Caco-2 (cell line): Measurements from ENCODE around the gene ADAM12. TPM values are rescaled to one million over a fixed set of nuclear protein-coding genes. Genes with fewer than 3 reads are reported as not detected.

Experiments
- BruUV-seq: library from RNA; stranded (reverse); fragments of 400-500 nt; replicated peaks from 2 replicates; lab custom pipeline; 2021; lab: Mats Ljungman, UMichigan
- CTCF ChIA-PET: fragments of 300-600 bp; sonication (Branson Sonifier 250); formaldehyde crosslinking; loops from one replicate; lab custom pipeline; 2022; ENCODE audit warnings: antibody characterized with exemption; lab: Charles Lee
- POLR2A ChIA-PET: fragments of 300-600 bp; sonication (Branson Sonifier 250); formaldehyde crosslinking; loops from one replicate; lab custom pipeline; 2022; ENCODE audit warnings: antibody characterized with exemption; lab: Charles Lee
- DNase-seq, 2 experiments: peaks; one replicate each; pipeline versions ENCODE4 v3.0.0 to v3.0.0-alpha.2; 2020 to 2022
- H3K27me3 ChIP-seq: replicated peaks from 2 replicates; pipeline ENCODE4 v1.6.0; 2011; ENCODE audit warnings: low read length; ENCODE audit not compliant: control insufficient read depth, insufficient read depth
- H3K36me3 ChIP-seq: 2 replicates; pipeline ENCODE4 v1.5.1; 2011; ENCODE audit warnings: low read length; ENCODE audit not compliant: control insufficient read depth, insufficient read depth
- H3K4me1 ChIP-seq: fragments of 250-450 bp; sonication (Bioruptor Pico); 2 replicates; pipeline ENCODE4 v1.5.1; 2020; ENCODE audit warnings: mild to moderate bottlenecking
- H3K4me3 ChIP-seq: 2 replicates; pipeline ENCODE4 v1.5.1; 2011; ENCODE audit warnings: low read depth, mild to moderate bottlenecking, control low read depth, low read length
- H3K9me3 ChIP-seq: fragments of 250-450 bp; sonication (Bioruptor Pico); 2 replicates; pipeline ENCODE4 v1.5.1; 2020; ENCODE audit warnings: mild to moderate bottlenecking, moderate library complexity
- H3K27ac Mint-ChIP-seq: one replicate; pipeline ENCODE4 v1.8.0; 2022; ENCODE audit warnings: mixed read lengths; ENCODE audit not compliant: unreplicated experiment
- H3K27me3 Mint-ChIP-seq: one replicate; pipeline ENCODE4 v1.8.0; 2022; ENCODE audit warnings: mixed read lengths; ENCODE audit not compliant: insufficient read depth, unreplicated experiment
- H3K36me3 Mint-ChIP-seq: one replicate; pipeline ENCODE4 v1.8.0; 2022; ENCODE audit warnings: mild to moderate bottlenecking, mixed read lengths; ENCODE audit not compliant: insufficient read depth, unreplicated experiment
- H3K4me1 Mint-ChIP-seq: one replicate; pipeline ENCODE4 v1.8.0; 2022; ENCODE audit warnings: low read depth, mixed read lengths; ENCODE audit not compliant: unreplicated experiment
- H3K4me3 Mint-ChIP-seq: one replicate; pipeline ENCODE4 v1.8.0; 2022; ENCODE audit warnings: mild to moderate bottlenecking, moderate library complexity, mixed read lengths; ENCODE audit not compliant: unreplicated experiment
- H3K9me3 Mint-ChIP-seq: one replicate; pipeline ENCODE4 v1.8.0; 2022; ENCODE audit warnings: mixed read lengths; ENCODE audit not compliant: unreplicated experiment
- intact Hi-C: fragments of 100-400 bp; cut with micrococcal nuclease; formaldehyde crosslinking; loops from one replicate; pipeline ENCODE4 v1.10.0; 2022; ENCODE audit not compliant: unreplicated experiment
- total RNA-seq: library from RNA; stranded (reverse); gene quantifications from 2 replicates; pipeline ENCODE4 v1.2.3, GENCODE V29; 2022
- TF ChIP-seq, protein P1 (sequence below), 2 experiments: fragments of 200-600 bp in 1 of 2; IDR thresholded peaks; 1 replicate in 1 of 2; 2 replicates in 1 of 2; pipeline versions ENCODE4 v1.5.1 to v1.8.0; 2011 to 2022; ENCODE audit warnings: antibody characterized with exemption in 1 of 2, control low read depth in 1 of 2, inconsistent platforms in 1 of 2, low read depth in 1 of 2, low read length in 1 of 2, mild to moderate bottlenecking in 1 of 2, moderate library complexity in 1 of 2; ENCODE audit not compliant: insufficient read depth in 1 of 2, severe bottlenecking in 1 of 2, unreplicated experiment in 1 of 2

The ADAM12 gene
- total RNA-seq, 1 experiment from 2014 or later = not detected

- Mint-ChIP-seq H3K4me3 (no peak overlapping the region), H3K27ac (no peak overlapping the region), H3K4me1 (no peaks in the 10 kb centered on the region), H3K9me3 (no peaks in the 10 kb centered on the region), H3K36me3 (no peaks in the 10 kb centered on the region), H3K27me3 (no peaks in the 10 kb centered on the region)
- Histone ChIP-seq H3K4me1 (no peaks in the 10 kb centered on the region), H3K27me3 (no peaks in the 10 kb centered on the region), H3K9me3 (peaks cover 5% of the 10 kb centered on the region; the same call in 1 of the 2 replicates), H3K36me3 (no peaks in the 10 kb centered on the region), H3K4me3 (no peak overlapping the region)
- TF ChIP-seq, protein P1, sequence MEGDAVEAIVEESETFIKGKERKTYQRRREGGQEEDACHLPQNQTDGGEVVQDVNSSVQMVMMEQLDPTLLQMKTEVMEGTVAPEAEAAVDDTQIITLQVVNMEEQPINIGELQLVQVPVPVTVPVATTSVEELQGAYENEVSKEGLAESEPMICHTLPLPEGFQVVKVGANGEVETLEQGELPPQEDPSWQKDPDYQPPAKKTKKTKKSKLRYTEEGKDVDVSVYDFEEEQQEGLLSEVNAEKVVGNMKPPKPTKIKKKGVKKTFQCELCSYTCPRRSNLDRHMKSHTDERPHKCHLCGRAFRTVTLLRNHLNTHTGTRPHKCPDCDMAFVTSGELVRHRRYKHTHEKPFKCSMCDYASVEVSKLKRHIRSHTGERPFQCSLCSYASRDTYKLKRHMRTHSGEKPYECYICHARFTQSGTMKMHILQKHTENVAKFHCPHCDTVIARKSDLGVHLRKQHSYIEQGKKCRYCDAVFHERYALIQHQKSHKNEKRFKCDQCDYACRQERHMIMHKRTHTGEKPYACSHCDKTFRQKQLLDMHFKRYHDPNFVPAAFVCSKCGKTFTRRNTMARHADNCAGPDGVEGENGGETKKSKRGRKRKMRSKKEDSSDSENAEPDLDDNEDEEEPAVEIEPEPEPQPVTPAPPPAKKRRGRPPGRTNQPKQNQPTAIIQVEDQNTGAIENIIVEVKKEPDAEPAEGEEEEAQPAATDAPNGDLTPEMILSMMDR (IDR thresholded peaks at IDR 0.05; ENCODE audit: insufficient read depth in 1 of 2, low read depth in 1 of 2, low read length in 1 of 2, severe bottlenecking in 1 of 2, unreplicated experiment in 1 of 2) = no peak
- no peak for DNase-seq
- intact Hi-C loops = no loop called here
- BruUV-seq = no TSS peak
- CTCF ChIA-PET = no interaction called here
- POLR2A ChIA-PET = no interaction called here
Measured at GRCh38 chr10:126126866-126127265, 261.4 kb downstream of the ADAM12 start.

DNA sequence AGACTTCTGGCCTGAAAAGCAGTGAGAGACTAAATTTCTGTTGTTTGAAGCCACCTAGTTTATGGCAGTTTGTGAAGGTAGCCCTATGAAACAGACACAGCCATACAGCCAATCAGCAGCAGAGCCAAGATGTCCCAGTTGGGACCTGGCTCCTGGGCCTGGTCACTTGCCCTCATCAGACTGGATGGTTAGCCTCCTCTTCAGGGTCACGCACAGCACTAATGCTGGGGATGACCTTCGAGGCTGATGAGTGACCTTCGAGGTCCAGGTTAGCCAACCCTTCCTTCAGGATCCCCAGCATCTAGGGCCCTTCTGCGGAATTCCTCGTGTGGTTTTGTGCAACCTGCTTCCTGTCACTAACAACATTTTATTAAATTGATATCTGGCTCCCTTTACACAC is 262.3 kb downstream of the ADAM12 start:
- Histone ChIP-seq H3K27me3 (no peaks in the 10 kb centered on the region), H3K4me3 (no peak overlapping the region), H3K36me3 (no peaks in the 10 kb centered on the region), H3K9me3 (peaks cover 5% of the 10 kb centered on the region; the same call in 1 of the 2 replicates), H3K4me1 (no peaks in the 10 kb centered on the region)
- H3K36me3 Mint-ChIP-seq = no peaks in the 10 kb centered on the region
- H3K4me3 Mint-ChIP-seq = no peak overlapping the region
- H3K27me3 Mint-ChIP-seq = no peaks in the 10 kb centered on the region
- TF ChIP-seq, protein P1 (IDR thresholded peaks at IDR 0.05; ENCODE audit: insufficient read depth in 1 of 2, low read depth in 1 of 2, low read length in 1 of 2, severe bottlenecking in 1 of 2, unreplicated experiment in 1 of 2) = no peak
- H3K9me3 Mint-ChIP-seq = no peaks in the 10 kb centered on the region
- DNase-seq = no peak
- BruUV-seq = no TSS peak
- intact Hi-C loops = no loop called here
- no peak overlapping the region for H3K27ac Mint-ChIP-seq
- no peaks in the 10 kb centered on the region for H3K4me1 Mint-ChIP-seq
- POLR2A ChIA-PET = no interaction called here
- CTCF ChIA-PET = no interaction called here

DNA sequence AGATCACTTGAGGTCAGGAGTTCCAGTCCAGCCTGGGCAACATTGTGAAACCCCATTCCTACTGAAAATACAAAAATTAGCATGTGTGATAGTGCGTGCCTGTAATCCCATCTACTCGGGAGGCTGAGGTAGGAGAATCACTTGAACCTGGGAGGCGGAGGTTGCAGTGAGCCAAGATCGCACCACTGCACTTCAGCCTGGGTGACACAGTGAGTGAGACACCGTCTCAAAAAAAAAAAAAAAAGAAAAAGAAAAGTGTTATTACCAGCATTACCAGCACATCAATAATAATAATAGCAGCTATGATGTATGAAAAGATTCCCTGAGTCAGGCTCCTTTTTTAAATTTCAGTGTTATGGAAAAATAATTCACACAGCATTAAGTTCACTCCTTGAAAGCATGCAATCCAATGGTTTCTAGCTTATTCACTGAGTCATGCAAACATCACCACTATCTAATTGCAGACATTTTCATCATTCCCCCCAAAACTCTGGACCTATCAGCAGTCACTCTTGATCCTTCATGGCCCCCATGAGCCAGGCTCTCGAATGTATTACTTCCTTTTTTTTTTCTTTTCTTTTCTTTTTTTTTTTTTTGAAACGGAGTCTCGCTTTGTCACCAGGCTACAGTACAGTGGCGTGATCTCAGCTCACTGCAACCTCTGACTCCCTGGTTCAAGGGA is 263.5 kb downstream of the ADAM12 start:
- intact Hi-C loops = no loop called here
- no peaks in the 10 kb centered on the region for H3K27me3 Mint-ChIP-seq
- Histone ChIP-seq H3K4me1 (peaks cover 2% of the 10 kb centered on the region; the same call in 1 of the 2 replicates), H3K9me3 (peaks cover 7% of the 10 kb centered on the region; the same call in 1 of the 2 replicates), H3K4me3 (no peak overlapping the region), H3K27me3 (no peaks in the 10 kb centered on the region), H3K36me3 (no peaks in the 10 kb centered on the region)
- no peak for DNase-seq
- ChIA-PET CTCF (no interaction called here), POLR2A (no interaction called here)
- H3K4me1 Mint-ChIP-seq = no peaks in the 10 kb centered on the region
- H3K9me3 Mint-ChIP-seq = no peaks in the 10 kb centered on the region
- no peak overlapping the region for H3K4me3 Mint-ChIP-seq
- H3K27ac Mint-ChIP-seq = no peak overlapping the region
- no TSS peak for BruUV-seq
- H3K36me3 Mint-ChIP-seq = no peaks in the 10 kb centered on the region
- TF ChIP-seq, protein P1 (IDR thresholded peaks at IDR 0.05; ENCODE audit: insufficient read depth in 1 of 2, low read depth in 1 of 2, low read length in 1 of 2, severe bottlenecking in 1 of 2, unreplicated experiment in 1 of 2) = no peak
